Left cardiac atrium (tissue), 4 donors: ENCODE data around the gene CADPS2. TPM values are rescaled to one million over a fixed set of nuclear protein-coding genes. Genes with fewer than 3 reads are reported as not detected.
A peak's percentile ranks its signal among the peaks of the same experiment; 100 is the strongest.

Source experiments
- ATAC-seq, 2 donors: fragments of 200-7000 bp; cut with Tn5 transposase; one replicate each; pipeline ENCODE4 v1.9.1; 2020; ENCODE audit warnings: mild to moderate bottlenecking in 2 of 2, moderate library complexity in 2 of 2
- DNase-seq: peaks from one replicate; pipeline ENCODE4 v3.0.0-alpha.2; 2020
- intact Hi-C, 2 donors: fragments of 100-400 bp; cut with DNase I; formaldehyde crosslinking; loops; one replicate each; pipeline versions ENCODE4 v1.14.1 to v1.15.1; 2022 to 2023
- total RNA-seq, 2 donors: library from RNA; stranded (reverse); fragmentation: NEBNext Ultra II Directional; extraction: Animal tissue kit (Norgen Biotek cat#: 25700); gene quantifications; one replicate each; pipeline ENCODE4 v1.2.1, GENCODE V29; 2021
- donor health status: DM: no; HTN: yes; CAD: no.
- donor health status: DM: no; HTN: yes; CAD: no; lungs with severe emphysema.
- donor health status: DM: yes; HTN: yes; CAD: no.
- donor health status: Dilated cardiomyopathy.

CADPS2 gene
- total RNA-seq, 2 donors from 2014 or later: 11.5 to 14.4 TPM

DNA sequence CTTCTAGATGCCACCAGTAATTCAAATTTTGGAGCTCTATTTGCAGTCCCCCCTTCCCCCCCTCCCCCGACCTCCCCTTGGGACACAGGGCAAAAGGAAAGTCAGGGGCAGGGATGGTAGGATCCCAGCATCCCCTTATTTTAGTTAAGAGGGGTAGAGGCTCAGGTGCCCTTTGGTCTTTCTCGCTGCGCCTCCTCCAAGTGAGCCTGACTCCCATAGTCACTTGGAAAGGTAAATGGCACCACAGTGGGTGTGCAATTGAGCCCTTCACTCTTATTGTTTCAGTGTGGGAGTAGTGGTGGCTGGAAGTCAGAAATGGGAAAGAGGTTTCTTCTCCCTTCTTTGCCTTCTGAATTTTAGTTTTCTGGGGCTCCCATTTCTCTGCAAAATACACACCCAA, 573.5 kb downstream of the CADPS2 start:
- intact Hi-C loops: no loop called here
- ATAC-seq (no peak), DNase-seq (no peak)

DNA sequence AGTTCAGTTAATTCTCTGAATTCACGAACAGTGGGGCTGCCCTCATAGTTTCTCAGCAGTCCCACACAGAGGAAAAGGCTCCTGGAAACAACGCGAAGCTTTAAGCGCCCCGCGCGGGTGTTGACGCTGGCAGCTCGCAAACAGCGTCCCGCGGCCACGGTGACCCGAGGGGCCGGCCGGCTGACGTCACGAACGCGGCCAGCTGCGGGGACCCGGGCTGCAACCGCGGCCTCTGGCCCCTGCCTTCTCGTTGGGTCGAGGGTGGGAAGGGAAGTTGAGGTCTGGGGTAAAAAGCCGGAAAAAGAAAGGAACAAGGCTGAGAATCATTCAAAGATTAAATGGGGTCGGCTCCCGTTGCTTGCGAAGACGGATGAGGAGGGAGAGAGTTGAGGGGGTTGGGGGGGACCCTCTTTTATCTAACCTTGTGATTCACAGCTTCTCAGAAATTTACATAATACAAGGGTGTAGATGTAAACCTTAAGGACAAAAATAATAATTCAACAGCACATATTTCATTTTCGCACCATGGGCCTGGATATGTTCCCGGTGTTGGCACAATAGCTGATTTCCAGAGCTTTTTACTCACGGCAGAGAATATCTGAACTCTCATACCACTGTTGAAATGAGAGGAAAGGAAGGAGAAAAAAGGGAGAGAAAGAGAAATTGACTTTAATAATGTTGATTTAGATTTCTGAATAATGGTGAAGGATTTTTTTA, 574.4 kb downstream of the CADPS2 start:
- intact Hi-C loops: no loop called here
- DNase-seq (no peak), ATAC-seq (no peak)

DNA sequence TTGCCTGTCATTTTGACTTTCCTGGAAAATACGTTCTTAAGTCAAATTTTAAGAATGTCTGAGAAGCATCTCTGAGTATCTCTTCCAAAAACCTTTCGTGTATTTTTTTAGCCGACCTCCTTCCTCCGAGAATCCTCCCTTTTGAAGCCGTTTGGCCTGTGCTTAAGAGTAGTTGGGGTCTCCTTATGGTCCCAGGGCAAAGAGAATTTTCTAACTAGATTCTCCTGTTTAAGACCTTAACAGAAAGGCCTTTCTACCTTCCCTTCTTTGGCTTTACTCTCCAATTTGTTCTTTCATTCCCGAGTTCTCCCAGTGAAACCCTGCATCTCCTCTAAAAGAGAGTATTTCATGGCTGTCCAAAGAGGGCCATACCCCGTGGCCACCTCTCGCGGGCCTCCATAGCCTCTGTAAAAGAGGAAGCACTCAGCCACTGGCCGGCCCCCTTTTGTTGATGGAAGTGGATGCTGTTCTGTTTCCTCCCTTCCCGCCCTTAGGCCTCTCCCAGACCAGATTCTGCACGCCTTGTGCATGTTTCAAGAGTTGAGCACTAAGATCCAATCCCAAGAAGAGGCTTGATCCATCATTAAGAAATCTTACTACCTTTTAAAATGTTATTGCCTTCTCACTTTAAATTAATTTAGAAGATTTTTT, 575.1 kb downstream of the CADPS2 start:
- DNase-seq (no peak), ATAC-seq (no peak)
- intact Hi-C loops: no loop called here

DNA sequence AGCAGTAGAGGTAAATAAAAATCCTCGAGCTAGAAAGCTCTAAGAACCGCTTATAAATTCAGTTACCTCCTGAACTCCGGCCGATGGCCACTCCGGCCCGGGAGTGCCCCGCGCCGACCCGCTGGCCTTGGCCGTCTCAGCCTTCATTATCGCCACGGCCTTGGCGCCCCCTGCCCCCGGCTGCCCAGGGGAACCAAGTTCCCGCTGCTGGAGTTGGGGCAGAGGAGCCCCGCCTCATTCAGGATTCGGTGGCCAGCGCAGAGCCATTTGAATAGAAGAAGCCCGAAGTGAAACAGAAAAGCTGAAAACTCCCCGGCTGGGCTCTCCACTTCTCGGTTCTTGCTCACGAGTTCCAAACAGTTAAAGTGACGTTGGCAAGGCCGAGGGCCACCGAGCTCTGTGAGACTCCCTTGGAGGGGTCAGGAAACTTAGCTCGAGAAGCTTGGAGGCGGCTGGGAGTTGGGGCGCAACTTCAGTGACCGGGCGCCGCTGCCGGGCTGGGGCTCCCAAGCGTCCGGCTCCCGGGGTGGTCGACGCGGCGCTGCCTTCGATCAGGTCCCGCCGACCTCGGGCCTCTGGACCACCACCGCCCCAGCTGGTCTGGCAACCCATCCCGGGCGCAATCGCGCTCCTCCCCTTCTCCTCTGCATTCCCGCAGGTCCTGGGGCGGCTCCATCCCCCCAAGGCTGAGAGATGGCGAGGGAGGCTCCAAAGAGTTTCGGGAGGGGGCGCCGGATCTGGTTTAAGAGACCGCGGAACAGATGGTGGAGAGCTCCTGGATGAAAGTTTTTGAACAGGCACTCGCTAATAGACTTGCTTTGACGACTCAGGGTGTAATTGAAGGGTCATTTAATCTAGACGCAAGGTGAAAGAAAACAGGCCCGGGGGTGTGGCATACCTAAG, 575.9 kb downstream of the CADPS2 start:
- intact Hi-C loops: no loop called here
- DNase-seq: no peak
- peak; percentile 23 to 42 for ATAC-seq

DNA sequence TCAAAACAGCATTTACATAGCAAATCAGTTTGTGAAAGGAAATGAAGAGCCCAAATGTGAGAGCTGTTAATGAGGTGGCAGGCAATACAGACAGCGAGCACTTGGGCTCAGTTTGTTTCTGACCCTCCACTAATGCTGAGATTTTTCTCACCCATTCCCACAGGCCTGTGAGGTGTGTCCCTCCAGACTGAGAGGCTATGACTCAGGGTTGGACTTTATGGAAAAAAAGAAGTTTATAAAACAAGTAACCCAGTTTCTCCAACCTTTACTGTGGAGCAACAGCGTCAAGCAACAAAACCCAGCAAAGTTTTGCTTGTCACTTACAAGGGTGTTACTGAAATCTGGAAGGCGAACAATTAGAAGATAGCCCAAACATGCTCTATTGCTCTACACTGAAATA, 576.8 kb downstream of the CADPS2 start:
- no peak for ATAC-seq
- intact Hi-C loops: no loop called here

DNA sequence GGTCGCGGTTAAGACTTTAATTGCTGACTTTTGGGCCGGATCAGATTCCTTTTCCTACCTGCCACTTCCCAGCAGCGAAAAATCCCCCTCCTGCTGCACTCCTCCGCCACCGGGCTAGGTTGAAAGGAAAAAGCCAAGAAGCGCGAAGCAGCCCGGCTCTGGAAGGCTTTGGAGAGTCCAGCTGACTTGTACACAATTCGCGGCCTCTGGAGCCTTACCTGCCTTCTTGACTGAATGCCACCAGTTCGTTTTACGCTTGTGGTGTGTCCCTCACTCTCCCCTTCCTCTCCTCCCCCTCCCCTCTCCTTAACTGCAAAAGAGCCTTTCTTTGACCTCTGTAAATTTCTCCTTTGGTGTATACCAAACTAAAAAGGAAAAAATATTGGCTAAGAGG, 579.0 kb downstream of the CADPS2 start:
- DNase-seq: no peak
- intact Hi-C loops: no loop called here
- ATAC-seq: no peak

More for the DNA sequence above, 576.8 kb downstream of the CADPS2 start:
- no peak for DNase-seq

DNA sequence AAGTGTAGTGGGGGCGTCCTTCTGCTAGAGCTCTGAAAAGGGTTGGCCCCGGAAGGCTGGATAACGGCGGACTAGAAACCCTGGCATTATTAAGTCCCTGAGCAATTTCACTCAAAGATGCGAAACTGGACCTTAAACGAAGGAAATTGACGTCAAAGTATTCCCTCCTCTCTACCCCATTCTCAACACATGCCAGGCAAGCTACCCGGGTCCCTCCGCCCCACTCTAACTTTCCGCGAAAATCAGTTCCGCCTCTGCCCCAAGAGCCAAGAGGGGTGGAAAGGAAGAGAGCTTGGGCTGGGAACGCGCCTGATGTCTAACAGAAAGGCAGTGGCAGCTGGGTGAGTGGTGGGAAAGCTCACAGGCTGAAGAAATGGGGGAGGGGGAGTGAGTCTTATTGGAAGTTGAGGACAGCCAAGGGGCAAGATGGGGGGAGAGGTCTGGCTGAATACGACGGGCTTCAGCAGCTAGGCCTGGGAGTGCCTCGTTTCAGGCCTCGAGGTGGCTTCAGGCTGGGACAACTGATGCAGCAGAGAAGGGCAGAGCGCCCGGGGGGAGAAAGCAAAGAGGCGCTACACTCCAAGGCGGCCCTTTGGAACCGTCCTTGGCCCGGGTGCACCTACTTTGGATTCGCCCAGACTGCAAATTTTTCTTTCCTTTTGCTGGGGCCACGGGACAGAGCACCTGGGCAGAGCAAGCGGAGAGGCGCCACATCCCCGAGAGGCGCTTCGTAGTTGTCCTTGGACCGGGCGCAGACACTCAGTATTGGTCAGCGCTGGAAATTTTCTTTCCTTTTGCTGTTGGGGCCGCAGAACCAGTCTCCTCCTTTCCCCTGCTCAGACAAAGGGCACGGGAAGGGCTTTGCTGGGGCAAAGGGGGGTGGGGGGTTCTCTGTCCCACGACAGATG, 579.7 kb downstream of the CADPS2 start:
- intact Hi-C loops: no loop called here
- DNase-seq: no peak
- no peak for ATAC-seq

DNA sequence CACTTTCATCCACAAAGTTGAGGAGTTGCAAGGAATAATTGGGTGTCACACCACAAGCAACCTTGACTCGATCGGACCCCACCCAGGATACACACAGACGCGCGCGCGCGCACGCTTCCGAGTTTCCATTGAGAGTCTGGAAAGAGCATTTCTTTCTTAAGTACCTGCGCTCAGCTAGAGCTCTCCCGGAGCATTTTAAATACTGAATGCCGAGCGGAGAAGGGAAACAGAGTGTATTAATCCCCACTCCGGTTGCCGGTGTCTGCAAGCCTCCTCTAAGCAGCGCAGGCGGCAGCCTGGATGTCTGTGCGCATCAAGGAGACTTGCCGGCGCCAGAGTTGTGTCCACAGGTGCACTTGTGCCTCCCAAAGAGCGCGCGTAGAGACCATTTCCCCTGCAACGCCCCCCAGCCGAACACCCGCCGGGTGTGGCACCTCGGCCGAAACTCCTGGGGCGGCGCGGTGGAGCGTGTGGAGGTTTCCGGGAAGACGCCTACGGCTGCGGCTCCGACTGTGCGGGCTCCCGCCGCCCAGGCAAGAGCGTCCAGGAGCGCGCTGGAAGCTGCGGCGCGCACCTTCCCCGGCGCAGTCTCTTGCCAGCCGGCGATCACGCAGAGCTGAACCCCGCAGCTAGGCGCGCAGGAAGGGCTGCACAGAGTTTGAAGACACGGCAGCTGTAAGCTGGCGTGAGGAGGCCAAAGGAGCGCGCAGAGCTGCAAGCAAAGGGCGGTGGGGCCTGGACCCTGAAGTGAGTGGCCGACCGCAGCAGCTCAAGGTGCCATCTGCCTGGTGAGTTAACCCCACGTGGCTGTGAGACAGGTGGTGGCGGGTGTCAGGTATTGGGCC, 580.6 kb downstream of the CADPS2 start:
- intact Hi-C loops: no loop called here
- DNase-seq (no peak), ATAC-seq (peak; percentile 28 to 38)

DNA sequence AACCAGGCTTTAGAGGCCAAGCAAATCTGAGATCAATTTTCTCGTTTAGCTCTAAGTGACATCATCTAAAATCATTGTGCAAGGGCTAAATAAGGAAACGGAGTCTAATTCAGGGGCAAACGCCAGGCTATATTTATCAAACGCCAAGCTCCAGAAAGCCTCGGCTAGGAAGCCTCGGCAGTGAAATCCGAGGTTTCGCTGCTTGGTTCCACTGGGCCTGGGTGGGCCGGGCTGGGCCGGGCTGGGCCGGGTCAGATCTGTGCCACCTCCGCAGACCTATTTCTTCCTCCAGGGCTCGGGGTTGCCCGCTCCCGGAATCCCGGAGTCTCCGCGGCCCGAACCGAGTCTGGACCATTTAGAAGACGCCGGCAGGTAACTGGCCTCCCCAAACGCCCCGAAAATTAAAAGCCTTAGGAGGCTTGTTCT, 581.3 kb downstream of the CADPS2 start:
- intact Hi-C loops: no loop called here
- ATAC-seq: peak in 1 of 2 donors; percentile 31
- DNase-seq: no peak

DNA sequence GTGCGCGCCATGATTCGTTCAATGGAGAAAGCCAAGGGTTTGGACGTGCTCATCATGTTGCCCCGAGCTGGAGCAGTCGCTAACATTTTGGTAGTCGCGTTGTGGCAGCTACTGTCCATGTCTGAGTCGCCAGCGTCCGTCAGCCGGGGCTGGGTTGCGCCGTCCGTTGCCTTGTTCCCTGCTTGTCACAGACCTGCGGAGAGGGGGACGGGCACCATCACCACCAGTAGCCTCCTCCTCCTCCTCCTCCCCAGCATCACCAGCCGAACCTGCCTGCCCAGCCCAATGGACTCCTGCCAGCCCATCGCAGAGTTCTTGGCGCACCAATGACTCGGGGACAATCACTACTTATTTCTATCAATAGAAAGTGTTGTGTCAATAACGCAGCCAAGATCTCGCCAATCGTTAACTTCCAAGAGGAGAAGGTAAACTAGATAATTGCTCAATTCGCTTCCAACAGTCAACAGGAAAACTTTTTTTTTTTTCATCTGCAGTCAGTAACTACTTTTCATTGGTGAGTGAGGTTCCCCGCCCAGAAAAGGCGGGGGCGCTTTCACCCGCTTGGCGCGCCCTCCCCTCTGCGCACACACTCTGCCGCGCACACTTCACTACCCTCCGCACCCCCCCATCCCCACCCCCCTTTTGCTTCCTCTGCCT, 581.8 kb downstream of the CADPS2 start, which contains the start of gene FEZF1:
Gene FEZF1, minus strand, starts transcription at position 432 of the 657 bp plus-strand sequence. Its CDS starts 313 bp downstream, at position 119.
- peak; percentile 20 to 25 for ATAC-seq
- DNase-seq: no peak
- intact Hi-C loops: no loop called here

DNA sequence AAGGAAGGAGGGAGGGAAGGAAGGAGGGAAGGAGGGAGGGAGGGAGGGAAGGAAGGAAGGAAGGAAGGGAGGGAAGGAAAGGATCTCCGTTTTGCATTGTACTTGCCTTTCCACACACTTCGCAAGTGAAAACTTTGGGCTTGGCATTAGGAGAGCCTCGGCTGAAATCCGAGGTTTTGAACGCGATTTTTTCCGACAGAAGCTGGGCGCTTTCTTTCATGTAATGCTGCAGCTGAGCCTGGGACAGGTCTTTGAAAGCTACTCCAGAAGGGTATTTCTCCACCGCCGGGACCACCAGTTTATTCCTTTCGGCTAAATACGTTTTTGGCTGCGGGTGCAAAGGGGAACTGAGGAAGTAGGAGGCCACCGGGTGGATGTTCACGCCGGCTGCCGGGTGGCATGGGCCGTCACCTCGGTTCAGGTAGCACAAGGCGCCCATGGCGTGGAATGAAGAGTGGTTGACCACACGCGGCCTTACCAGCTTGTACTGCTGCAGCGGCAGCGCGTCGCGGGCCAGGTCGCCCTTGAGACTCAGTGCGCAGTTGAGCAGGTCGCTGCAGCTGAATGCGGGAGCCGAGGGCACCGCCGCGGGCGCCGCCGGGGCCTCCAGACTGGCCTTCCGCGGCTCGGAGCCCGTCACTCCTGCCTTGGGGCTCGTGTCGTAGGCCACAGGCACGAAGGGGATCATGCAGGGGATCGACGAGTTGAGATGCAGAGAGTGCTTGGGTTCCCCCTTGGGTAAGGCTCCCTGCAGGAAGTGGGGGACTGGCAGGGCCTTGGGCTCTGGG, 582.5 kb downstream of the CADPS2 start:
- intact Hi-C loops: no loop called here
- no peak for DNase-seq
- no peak for ATAC-seq

DNA sequence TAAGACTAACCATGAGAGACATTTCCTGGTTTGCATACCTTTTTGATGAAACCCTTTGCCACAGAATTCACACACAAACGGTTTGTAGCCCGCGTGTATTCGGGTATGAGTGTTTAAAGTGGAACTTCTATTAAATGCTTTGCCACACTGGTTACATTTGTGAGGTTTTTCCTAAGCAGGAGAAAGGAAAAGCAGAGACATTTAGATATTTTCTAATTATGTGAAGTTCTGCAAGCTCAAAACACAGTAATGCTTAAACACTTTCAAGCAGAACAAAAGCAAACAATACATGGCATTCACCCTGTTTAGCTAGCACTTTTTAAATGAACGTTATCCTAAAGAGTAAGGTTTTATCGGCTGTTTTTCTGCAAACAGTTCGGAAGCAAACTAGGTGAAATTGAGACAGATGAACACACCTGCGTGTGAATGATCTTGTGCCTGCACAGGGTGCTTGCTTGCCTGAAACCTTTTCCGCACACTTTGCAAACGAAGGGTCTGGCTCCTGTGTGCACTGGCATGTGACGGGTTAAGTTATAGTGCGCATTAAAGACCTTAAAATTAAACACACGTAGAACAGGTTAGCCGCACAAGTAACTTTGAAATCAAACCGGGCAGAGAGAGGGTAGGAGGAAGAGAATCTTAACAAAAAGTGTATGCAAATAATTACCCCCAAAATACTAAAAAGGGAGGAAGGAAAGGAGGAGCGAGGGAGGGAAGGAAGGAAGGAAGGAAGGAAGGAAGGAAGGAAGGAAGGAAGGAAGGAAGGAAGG, 583.3 kb downstream of the CADPS2 start:
- intact Hi-C loops: no loop called here
- ATAC-seq (no peak), DNase-seq (no peak)

DNA sequence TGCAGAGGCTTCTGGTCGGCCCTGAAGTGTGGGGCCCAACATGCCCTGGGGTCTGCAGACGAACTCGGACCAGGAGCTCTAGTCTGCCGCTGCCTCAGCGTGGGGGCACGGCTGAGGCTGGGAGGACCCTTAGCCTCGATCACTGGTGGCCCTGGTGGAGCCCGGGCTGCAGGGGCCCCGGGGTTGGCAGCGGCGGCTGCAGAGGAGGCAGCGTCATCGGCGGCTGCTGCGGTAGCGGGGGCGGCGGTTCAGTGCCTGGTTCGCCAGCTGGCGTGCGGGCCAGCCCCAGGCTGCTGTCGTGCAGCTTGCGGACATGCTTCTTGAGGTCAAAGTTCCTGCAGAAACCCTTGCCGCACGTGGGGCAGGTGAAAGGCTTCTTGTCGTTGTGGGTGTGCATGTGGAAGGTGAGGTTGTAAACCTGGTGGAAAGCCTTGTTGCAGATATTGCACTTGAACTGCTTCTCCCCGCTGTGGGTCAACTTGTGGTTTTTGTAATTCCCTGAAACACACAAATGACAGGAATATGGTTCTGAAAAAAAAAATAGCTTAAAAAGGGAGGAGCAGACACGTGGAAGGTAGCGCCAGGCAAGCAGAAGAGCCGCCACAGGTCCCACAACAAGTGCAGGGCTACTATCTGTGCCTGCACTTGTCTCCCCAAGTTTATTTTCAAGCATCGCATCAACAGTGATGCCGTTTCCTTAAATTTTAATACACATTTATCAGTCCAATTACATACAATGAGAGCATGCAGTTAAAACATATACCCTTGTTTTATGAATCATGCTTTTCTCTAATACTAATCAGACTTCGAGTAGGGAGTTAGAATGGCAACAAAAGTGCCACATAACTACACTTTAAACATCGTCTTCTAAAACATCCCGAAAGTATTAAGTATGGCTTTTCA, 584.2 kb downstream of the CADPS2 start:
- no peak for DNase-seq

DNA sequence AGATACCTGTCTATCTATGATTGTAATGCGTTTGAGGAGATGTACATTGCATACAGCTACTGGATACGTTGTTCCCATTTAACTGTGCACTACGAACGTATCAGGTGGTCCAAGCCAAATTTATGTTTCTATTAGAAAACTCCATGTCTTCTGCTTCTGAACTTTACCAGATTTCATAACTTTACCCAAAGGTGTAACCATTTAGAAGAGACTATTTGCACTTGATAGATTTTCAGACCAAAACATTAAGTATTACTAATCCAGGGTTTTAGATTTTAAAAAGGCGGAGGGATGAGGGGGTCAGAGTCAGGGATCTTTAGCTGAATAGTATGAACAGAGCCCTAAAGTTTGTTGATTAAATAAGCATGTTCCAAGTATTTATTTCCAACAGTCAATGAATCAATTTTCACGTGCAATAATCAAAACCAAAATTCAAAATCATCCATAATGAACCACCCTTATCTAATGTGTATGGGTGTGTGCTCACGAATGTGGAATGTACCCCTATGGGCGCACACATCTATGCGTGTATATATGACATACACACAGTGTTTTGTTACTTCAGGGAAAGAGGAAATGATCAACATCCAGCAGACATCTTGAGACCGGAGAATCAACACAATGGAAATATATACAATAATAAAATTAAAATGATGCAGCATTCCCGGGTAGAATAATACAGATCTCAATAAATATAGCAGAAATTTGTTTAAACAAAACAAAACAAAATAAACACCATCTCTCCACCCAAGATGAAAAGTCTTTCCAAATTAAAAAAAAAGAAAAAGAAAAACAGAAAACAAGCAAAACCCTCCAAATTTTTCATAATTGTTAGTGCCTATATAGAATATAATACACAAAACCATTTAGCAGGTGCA, 585.1 kb downstream of the CADPS2 start:
- ATAC-seq (no peak), DNase-seq (no peak)
- intact Hi-C loops: no loop called here

More for the DNA sequence above, 584.2 kb downstream of the CADPS2 start:
- ATAC-seq: no peak
- intact Hi-C loops: no loop called here
